GM19455 (cell line): ENCODE results near the gene TRIM6.
"Not testable (repeated sequence)": the region's sequence is repeated elsewhere in the genome, so short reads cannot be mapped to it uniquely, and the experiment has no call there.

Experiments
- ATAC-seq: cut with Tn5 transposase; IDR thresholded peaks from one replicate; pipeline ENCODE4 v1.9.1; 2021; ENCODE audit not compliant: unreplicated experiment

Gene TRIM6

GRCh38 chr11:5596607-5597201 is at the start of gene TRIM6:
Gene TRIM6 (plus strand): TSS chr11:5596637. CDS start chr11:5596898, 261 bp downstream.
- peak; percentile 39 for ATAC-seq

- ATAC-seq, result no peak
Measured at GRCh38 chr11:5547982-5548381, 48.5 kb upstream of the TRIM6 start.

DNA sequence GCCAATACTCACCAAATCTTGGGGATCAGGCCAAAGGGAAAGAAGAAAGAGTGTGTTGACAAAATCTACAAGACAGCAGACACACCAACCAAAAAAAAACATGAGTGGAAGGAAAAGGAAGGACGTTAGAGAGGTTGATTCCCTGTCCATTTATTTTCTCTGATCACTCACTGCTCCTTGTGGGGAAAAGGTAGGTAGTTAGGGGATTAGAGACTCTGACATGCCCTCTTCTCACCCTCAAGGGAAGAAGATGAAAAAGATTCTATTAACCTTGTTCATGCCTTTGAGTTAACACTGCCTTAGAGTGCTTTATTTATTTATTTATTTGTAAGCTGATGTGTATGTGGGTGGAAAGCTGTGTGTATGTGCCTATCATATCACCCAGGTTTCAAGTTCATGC is 48.0 kb upstream of the TRIM6 start, which contains the start of gene OR52H1:
Gene OR52H1, minus strand, starts transcription at position 101 of the 400 bp plus-strand sequence. CDS start 3,035 bp downstream, outside the sequence.
- no peak for ATAC-seq

GRCh38 chr11:5550440-5551095 is 45.9 kb upstream of the TRIM6 start:
- peak; percentile 68 for ATAC-seq

DNA sequence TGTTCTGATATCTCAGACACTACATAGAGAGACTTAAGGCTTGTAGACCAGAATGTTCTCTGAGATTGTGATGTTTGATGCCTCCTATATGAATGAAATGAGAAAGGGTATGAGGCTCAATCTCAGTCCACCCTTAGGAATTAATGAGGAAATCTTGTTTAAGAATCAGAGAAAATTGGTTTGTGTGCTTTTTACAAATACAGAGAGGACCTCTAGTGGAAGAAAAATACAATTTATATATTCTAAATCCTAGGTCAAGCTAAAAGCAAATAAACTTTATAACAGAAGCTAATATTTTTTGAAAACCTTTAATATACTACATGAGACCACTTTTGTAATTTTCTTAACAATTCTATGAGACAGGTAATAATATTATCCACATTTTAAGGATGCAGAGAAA is 43.1 kb upstream of the TRIM6 start:
- ATAC-seq, result no peak

GRCh38 chr11:5556596-5557188 is 39.7 kb upstream of the TRIM6 start:
- no peak for ATAC-seq

DNA sequence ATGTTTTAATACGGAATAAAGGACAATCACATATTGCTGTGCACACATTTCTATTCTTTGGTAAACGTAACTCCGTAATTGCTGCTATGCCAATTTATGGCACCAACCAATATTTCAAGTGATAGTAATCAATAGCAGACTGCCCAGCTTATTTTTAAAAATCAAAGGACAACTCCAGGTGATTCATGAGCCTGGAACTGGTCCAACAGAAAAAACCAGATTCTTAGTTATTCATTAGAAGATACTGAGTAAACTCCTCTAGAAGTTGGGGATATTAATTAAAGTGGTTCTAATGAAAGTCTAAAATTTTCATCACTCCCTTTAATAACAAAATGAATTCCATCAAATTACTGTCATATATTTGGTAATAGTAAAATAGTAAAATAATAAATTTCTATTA is 38.7 kb upstream of the TRIM6 start:
- ATAC-seq, result no peak

GRCh38 chr11:5564259-5565019 is 32.0 kb upstream of the TRIM6 start:
- no peak for ATAC-seq

DNA sequence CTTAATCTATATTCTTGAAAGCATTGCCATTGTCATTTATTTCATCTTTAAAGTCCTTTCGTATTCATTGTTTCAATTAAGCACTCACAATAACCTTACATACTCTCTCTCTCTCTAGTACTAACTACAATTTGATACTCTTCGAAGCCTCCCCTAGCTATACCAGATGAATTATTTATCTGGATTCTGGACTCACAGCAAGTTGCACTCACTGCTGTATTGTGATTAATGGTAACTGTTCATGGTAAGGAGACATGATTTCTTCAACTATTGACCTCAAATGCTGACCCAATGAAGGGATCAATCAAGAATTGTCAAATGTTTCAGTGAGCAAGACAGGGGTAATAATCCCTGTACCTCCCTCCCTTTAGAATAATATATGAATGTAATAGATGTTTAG is 21.8 kb upstream of the TRIM6 start:
- no peak for ATAC-seq

DNA sequence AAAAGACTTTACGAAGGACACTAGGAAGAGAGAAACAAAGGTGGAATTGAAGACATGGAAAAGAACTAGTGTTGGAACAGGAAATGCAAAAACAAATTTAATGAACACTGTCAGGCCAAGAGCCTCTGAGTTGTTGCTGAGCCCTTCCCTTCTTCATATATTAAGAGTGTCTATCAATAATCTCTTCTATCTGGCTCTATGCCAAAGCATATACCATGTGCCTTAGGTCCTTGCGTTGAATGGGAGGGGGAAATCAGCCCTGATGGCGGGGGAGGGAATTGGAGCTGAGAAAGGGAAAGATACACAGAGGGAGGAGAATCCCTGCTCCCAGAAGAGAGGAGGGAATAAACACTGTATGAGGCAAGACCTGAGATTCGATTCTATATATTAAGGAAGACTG is 21.3 kb upstream of the TRIM6 start:
- ATAC-seq, result no peak

- no peak for ATAC-seq
Measured at GRCh38 chr11:5577101-5577500, 19.3 kb upstream of the TRIM6 start.

DNA sequence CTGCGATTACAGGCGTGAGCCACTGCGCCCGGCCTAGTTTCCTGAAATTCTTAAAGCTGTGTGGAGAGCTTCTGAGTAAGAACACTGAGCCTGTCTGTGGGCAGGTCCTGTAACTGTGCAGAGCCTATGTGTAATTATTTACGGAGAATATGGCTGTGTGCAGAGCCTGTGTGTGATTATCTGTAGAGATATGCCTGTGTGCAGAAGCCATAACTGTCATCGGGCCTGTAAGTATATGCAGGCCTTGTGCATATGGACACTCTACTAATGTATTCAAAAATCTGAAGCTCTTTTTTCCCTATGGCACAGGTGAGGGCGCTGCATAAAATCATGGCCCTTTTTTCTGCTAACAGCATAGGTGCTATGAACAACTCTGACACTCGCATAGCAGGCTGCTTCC is 15.9 kb upstream of the TRIM6 start, which contains the start of gene OR52B6:
Gene OR52B6, plus strand, starts transcription at position 301 of the 400 bp plus-strand sequence. Its CDS starts 0 bp downstream, at position 301.
- ATAC-seq, result no peak

DNA sequence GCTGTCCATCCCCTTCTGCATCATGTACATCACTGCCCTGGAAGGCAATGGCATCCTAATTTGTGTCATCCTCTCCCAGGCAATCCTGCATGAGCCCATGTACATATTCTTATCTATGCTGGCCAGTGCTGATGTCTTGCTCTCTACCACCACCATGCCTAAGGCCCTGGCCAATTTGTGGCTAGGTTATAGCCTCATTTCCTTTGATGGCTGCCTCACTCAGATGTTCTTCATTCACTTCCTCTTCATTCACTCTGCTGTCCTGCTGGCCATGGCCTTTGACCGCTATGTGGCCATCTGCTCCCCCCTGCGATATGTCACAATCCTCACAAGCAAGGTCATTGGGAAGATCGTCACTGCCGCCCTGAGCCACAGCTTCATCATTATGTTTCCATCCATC is 15.4 kb upstream of the TRIM6 start:
- ATAC-seq, result no peak

DNA sequence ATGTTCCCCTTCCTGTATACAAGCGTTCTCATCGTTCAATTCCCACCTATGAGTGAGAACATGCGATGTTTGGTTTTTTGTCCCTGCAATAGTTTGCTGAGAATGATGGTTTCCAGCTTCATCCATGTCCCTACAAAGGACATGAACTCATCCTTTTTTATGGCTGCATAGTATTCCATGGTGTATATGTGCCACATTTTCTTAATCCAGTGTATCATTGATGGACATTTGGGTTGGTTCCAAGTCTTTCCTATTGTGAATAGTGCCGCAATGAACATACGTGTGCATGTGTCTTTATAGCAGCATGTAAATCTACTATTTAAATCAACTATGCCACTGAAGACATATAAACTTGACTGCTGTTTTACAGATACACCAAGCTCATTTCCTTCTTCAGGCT is 12.0 kb upstream of the TRIM6 start:
- ATAC-seq, result not testable (repeated sequence)

DNA sequence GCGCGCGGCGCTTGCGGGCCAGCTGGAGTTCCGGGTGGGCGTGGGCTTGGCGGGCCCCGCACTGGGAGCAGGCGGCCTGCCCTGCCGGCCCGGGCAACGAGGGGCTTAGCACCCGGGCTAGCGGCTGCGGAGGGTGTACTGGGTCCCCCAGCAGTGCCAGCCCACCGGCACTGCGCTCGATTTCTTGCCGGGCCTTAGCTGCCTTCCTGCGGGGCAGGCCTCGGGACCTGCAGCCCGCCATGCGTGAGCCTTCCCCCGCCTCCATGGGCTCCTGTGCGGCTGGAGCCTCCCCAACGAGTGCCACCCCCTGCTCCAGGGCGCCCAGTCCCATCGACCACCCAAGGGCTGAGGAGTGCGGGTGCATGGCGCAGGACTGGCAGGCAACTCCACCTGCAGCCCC is 6.5 kb upstream of the TRIM6 start:
- not testable (repeated sequence) for ATAC-seq

DNA sequence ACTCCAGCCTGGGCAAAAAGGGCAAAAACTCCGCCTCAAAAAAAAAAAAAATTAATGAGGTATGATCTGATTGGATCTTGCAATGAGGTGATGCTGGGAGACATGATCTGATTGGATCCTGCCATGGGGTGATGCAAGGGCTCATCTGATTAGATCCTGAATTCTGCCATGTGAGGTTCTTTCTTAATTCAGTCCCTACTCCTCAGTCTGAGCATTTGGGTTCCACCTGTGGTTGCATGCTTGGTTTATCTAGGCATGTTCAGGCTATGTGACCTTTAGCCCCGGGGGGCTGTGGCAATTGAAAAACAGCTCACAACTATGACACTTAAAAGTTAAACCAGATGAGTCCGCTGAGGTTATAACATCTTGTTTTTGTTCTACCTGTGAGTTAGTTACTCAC is 4.8 kb upstream of the TRIM6 start:
- no peak for ATAC-seq

DNA sequence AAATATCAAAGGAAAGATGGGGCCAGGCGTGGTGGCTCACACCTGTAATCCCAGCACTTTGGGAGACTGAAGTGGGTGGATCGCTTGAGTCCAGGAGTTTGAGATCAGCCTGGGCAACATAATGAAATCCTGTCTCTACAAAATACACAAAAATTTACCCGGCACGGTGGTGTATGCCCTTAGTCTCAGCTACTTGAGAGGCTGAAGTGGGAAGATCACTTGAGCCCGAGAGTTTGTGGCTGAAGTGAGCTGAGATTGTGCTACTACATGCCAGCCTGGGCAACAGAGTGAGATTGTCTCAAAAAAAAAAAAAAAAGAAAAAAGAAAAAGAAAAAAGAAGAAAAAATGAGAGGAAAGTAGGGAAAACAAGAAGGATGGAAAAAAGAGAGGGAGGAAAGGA is 3.8 kb upstream of the TRIM6 start:
- no peak for ATAC-seq

DNA sequence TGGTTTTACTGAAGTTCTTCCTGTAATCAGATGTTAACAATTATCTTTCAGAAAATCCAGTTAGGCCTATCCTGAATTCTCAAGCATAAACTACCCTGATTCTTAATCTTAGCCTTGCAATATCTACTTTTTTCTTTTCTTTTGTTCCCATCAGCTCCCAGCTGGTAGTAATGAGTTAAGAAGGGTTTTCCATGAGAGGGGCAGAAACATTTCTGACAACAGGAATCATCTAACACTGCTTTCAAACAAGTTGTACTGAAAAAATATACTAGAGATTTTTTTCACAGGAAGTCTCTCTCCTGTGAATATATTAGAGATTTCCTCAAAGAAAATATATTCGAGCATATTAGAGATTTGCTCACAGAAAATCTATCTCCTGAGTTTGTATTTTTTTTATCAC is 3.3 kb upstream of the TRIM6 start:
- no peak for ATAC-seq

DNA sequence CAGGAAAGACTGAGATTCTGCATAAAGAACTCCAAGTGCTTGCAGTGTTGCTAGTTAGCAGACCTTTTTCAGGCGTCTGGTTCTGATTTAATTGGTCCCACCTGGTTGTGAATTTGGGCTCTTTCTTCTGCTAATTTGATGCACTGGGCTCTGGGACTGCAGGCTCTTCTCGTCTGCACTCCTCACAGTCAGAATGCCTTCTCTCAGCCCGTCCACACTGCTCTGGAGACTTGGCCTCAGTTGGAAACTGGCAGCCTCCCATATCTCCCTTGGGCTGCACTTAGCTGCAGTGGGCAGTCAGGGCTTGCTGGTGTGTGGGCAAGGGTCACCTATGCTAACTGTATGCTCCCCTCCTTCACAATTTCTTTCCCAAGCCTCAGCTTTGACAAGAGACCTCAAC is 1.5 kb downstream of the TRIM6 start:
- no peak for ATAC-seq

- peak; percentile 89 for ATAC-seq
Measured at GRCh38 chr11:5600374-5600851, 4.0 kb downstream of the TRIM6 start.

GRCh38 chr11:5602791-5603190 is 6.4 kb downstream of the TRIM6 start:
- ATAC-seq, result not testable (repeated sequence)
